Right lobe of liver (tissue), 6 donors: Measurements from ENCODE around the gene INPP5B. TPM values are rescaled to one million over a fixed set of nuclear protein-coding genes. Genes with fewer than 3 reads are reported as not detected.

Experiments used
- ATAC-seq, 4 donors: fragments of 200-7000 bp; cut with Tn5 transposase; one replicate each; pipeline ENCODE4 v1.9.1; 2020; ENCODE audit warnings: mild to moderate bottlenecking in 4 of 4, moderate library complexity in 4 of 4
- DNase-seq, 3 donors: peaks; one replicate each; pipeline ENCODE4 v3.0.0-alpha.2; 2020
- H3K27ac ChIP-seq, 3 donors: fragments of 200-600 bp; one replicate each; pipeline ENCODE4 v1.8.0; 2022
- H3K27me3 ChIP-seq, 2 donors: fragments of 200-600 bp; one replicate each; pipeline ENCODE4 v1.8.0; 2022
- H3K36me3 ChIP-seq, 4 donors: fragments of 200-600 bp; sonication (generic) in 1 of 4; one replicate each; pipeline versions ENCODE4 v1.5.1 to v1.8.0; 2017 to 2022; ENCODE audit warnings: control low read depth in 1 of 4
- H3K4me1 ChIP-seq, 4 donors: fragments of 200-600 bp; sonication (generic) in 1 of 4; one replicate each; pipeline versions ENCODE4 v1.5.1 to v1.8.0; 2017 to 2022; ENCODE audit warnings: control low read depth in 1 of 4
- H3K4me3 ChIP-seq, 3 donors: fragments of 200-600 bp; one replicate each; pipeline ENCODE4 v1.8.0; 2022
- H3K9me3 ChIP-seq, 4 donors: fragments of 200-600 bp; sonication (generic) in 1 of 4; one replicate each; pipeline versions ENCODE4 v1.5.1 to v1.8.0; 2017 to 2022; ENCODE audit warnings: control low read depth in 1 of 4
- CTCF ChIP-seq, 4 donors: fragments of 200-600 bp in 3 of 4; fragments of 450-650 bp in 1 of 4; IDR thresholded peaks; one replicate each; pipeline versions ENCODE4 v1.5.1 to v1.8.0; 2016 to 2022; ENCODE audit warnings: antibody characterized with exemption in 4 of 4, mild to moderate bottlenecking in 2 of 4
- POLR2A ChIP-seq: fragments of 450-650 bp; IDR thresholded peaks from one replicate; pipeline ENCODE4 v1.6.1; 2017; ENCODE audit warnings: antibody characterized with exemption, mild to moderate bottlenecking
- WGBS: methylation state at CpG from one replicate; pipeline ENCODE4 v1.1.6; 2018; ENCODE audit warnings: low coverage, low lambda C conversion rate; ENCODE audit not compliant: insufficient coverage; ENCODE audit errors: missing lambda C conversion rate; 5-methylcytosine and 5-hydroxymethylcytosine counted together
- intact Hi-C, 2 donors: fragments of 100-400 bp; cut with DNase I; formaldehyde crosslinking; loops; one replicate each; pipeline versions ENCODE4 v1.11.2 to v1.14.1; 2022
- long read RNA-seq: library from polyadenylated mRNA; unstranded; transcript quantifications from one replicate; pipeline ENCODE4 v2.0.0, GENCODE V29; 2019
- total RNA-seq, 6 experiments: library from RNA; depleted of rRNA in 2 of 6; stranded (reverse); fragments of >200 nt in 2 of 6; fragmentation: NEBNext Ultra II Directional in 3 of 6; extraction: Animal tissue kit (Norgen Biotek cat#: 25700) in 3 of 6; gene quantifications; one replicate each; pipeline versions ENCODE4 v1.1.0 to v1.2.4, GENCODE V29; 2016 to 2023
- donor health status: DM: no; HTN: yes; CAD: no.
- donor health status: DM: no; HTN: no; CAD: no.
- donor health status: DM: no; HTN: no; CAD: no.
- donor health status: DM: no; HTN: yes; CAD: no.
- donor health status: DM: no; HTN: yes; CAD: no.

The INPP5B gene
- 10 to 100 TPM; 10.5 to 23.1 (median 14.6) TPM for total RNA-seq
- long read RNA-seq, partial matches to known transcripts: 0 of 2 reads
- long read RNA-seq, other reads (novel, unspliced or antisense): 2 of 2 reads

DNA sequence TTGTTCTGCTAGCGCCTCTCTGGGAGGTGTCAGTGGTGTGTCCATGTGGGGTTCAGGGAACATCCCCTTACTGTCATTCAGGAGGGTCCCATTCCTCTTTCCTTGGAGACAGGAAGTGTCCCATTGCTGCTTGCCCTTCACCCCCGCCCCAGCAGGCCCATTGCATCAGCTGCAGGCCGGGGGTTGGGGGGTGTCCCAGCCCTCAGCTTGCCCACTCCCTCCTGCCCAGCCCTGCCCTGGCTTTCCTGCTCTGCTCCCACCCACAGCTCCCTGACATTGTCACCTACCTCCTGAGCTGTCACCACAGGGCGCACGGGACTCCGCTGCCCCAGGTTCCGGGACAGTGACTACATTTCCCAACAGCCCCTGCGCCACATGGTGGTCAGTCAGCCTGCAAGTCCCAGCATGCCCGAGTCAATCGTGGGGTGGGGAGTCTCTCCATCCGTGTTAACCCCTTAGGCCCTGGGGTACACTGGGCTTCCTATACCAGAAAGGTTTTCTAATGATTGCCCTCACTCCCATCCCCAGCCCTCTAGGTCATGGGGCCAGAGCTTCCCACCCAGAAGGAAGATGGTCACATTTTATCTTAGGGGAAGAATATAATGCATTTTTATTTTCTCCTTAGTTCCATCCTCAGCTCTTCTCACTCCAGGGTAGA lies at the start of gene INPP5B:
Gene INPP5B (minus strand): TSS at position 351 of the 658 bp plus-strand sequence. CDS start 745 bp downstream, outside the sequence.
- H3K4me3 ChIP-seq: peak within 1 kb of the TSS; percentile 53 to 92 (median 83)
- peak within 1 kb of the TSS; percentile 54 to 85 (median 85) for H3K27ac ChIP-seq
- ATAC-seq (peak; percentile 93 to 95 (median 94)), DNase-seq (peak; percentile 90 to 96 (median 95))
- TF ChIP-seq POLR2A (peak; percentile 41), CTCF (IDR thresholded peaks at IDR 0.05) (peak in 2 of 4 donors; percentile 9 to 19)
- H3K27me3 ChIP-seq: no peaks in the 10 kb centered on the region
- 6% methylated on average over 11 of the region's 11 CpGs for WGBS
- H3K9me3 ChIP-seq: no peaks in the 10 kb centered on the region
- peaks cover 0 to 18% (median 4%) of the 10 kb centered on the region in 4 donors for H3K4me1 ChIP-seq
- H3K36me3 ChIP-seq: peaks cover 0 to 7% (median 2%) of the 10 kb centered on the region in 4 donors
- intact Hi-C loops: no loop called here

- intact Hi-C loops: no loop called here
- Histone ChIP-seq H3K36me3 (no peaks in the 10 kb centered on the region), H3K9me3 (no peaks in the 10 kb centered on the region), H3K4me1 (peaks cover 0 to 3% (median 0%) of the 10 kb centered on the region in 4 donors), H3K27me3 (no peaks in the 10 kb centered on the region), H3K4me3 (peak overlapping the region; percentile 18 to 42 (median 30)), H3K27ac (peak overlapping the region in 2 of 3 donors; percentile 47 to 67)
- 45% methylated on average over 7 of the region's 46 CpGs for WGBS
- ATAC-seq (peak; percentile 7 to 47 (median 28)), DNase-seq (peak in 1 of 3 donors; percentile 55)
- TF ChIP-seq CTCF (IDR thresholded peaks at IDR 0.05): no peak
- TF ChIP-seq POLR2A: no peak
These were observed 49.0 kb upstream of the INPP5B start for GRCh38 chr1:37995751-37996345.

- Histone ChIP-seq H3K27me3 (no peaks in the 10 kb centered on the region), H3K4me3 (no peak overlapping the region), H3K9me3 (no peaks in the 10 kb centered on the region), H3K36me3 (no peaks in the 10 kb centered on the region), H3K4me1 (peaks cover 0 to 3% (median 0%) of the 10 kb centered on the region in 4 donors), H3K27ac (peak overlapping the region in 1 of 3 donors; percentile 67)
- DNase-seq (no peak), ATAC-seq (no peak)
- TF ChIP-seq CTCF (IDR thresholded peaks at IDR 0.05) (no peak), POLR2A (no peak)
- WGBS: 58% methylated on average over 11 of the region's 11 CpGs
- intact Hi-C loops: no loop called here
These were observed 48.2 kb upstream of the INPP5B start for GRCh38 chr1:37994886-37995566.

DNA sequence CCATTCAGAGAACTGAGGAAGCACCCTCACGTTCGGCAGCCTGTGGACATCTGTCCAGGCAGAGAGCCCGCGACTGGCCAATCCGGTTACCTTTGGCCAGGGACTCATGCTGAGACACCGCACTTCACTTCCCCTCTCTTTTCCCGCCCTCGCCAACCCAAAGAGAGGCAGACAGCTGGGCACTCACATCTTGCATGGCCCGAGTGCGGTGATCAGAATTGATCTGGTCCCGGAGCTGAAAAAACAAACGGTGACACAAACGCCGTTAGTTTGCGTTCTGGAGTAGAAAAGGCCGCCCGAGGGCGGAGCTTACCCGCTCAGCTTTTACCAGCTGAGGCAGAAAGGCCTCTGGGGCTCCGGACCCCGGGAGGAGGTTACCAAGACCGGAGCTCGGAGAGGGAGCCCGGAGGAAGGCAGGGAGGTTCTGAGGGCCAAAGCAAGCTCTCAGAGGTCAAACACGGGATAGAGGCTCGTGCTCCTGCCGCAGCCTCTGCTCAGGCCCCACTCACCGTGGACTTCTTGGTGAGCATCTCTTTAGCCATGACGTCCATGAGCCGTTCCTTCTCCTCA lies 42.6 kb upstream of the INPP5B start:
- Histone ChIP-seq H3K27me3 (no peaks in the 10 kb centered on the region), H3K4me3 (peak overlapping the region; percentile 78 to 86 (median 82)), H3K9me3 (no peaks in the 10 kb centered on the region), H3K27ac (peak overlapping the region; percentile 53 to 61 (median 57)), H3K36me3 (peaks cover 0 to 33% (median 17%) of the 10 kb centered on the region in 4 donors), H3K4me1 (peaks cover 0 to 15% (median 4%) of the 10 kb centered on the region in 4 donors)
- DNase-seq: peak; percentile 62 to 73 (median 65)
- ATAC-seq: peak; percentile 51 to 58 (median 54)
- intact Hi-C loops: no loop called here
- no peak for TF ChIP-seq POLR2A
- TF ChIP-seq CTCF (IDR thresholded peaks at IDR 0.05): no peak
- WGBS: 0% methylated on average over 13 of the region's 30 CpGs
